ENCODE measurements around the gene WDFY2.

WDFY2 gene

GRCh38 chr13:51727634-51728274 lies 143.5 kb downstream of the WDFY2 start:
- TF ChIP-seq CTCF (IDR thresholded peaks at IDR 0.05; ENCODE audit: low read length, missing control alignments): no peak
- DNase-seq (ENCODE audit: low read depth): no peak
- H3K4me3 ChIP-seq (replicated peaks; ENCODE audit: low read depth, low read length): no peak overlapping the region

GRCh38 chr13:51728275-51728673 lies 144.0 kb downstream of the WDFY2 start:
- TF ChIP-seq CTCF (IDR thresholded peaks at IDR 0.05; ENCODE audit: low read length, missing control alignments): no peak
- DNase-seq (ENCODE audit: low read depth): no peak
- H3K4me3 ChIP-seq (replicated peaks; ENCODE audit: low read depth, low read length): no peak overlapping the region

- peak; percentile 94 for DNase-seq (ENCODE audit: low read depth)
- no peak overlapping the region for H3K4me3 ChIP-seq (replicated peaks; ENCODE audit: low read depth, low read length)
- no peak for TF ChIP-seq CTCF (IDR thresholded peaks at IDR 0.05; ENCODE audit: low read length, missing control alignments)
Measured at GRCh38 chr13:51728972-51729371, 144.7 kb downstream of the WDFY2 start.

- peak; percentile 90 for DNase-seq (ENCODE audit: low read depth)
- H3K4me3 ChIP-seq (replicated peaks; ENCODE audit: low read depth, low read length): peak overlapping the region; percentile 25
- no peak for TF ChIP-seq CTCF (IDR thresholded peaks at IDR 0.05; ENCODE audit: low read length, missing control alignments)
Measured at GRCh38 chr13:51729866-51730553, 145.7 kb downstream of the WDFY2 start.

- no peak for TF ChIP-seq CTCF (IDR thresholded peaks at IDR 0.05; ENCODE audit: low read length, missing control alignments)
- DNase-seq (ENCODE audit: low read depth): no peak
- no peak overlapping the region for H3K4me3 ChIP-seq (replicated peaks; ENCODE audit: low read depth, low read length)
Measured at GRCh38 chr13:51730927-51731326, 146.7 kb downstream of the WDFY2 start.

GRCh38 chr13:51731759-51732158 lies 147.5 kb downstream of the WDFY2 start:
- H3K4me3 ChIP-seq (replicated peaks; ENCODE audit: low read depth, low read length): no peak overlapping the region
- peak; percentile 59 for TF ChIP-seq CTCF (IDR thresholded peaks at IDR 0.05; ENCODE audit: low read length, missing control alignments)
- DNase-seq (ENCODE audit: low read depth): peak; percentile 81

All from fibroblast of pulmonary artery (primary cell).